H1 (cell line): Measurements from ENCODE around the gene SMPX. TPM values are rescaled to one million over a fixed set of nuclear protein-coding genes. Genes with fewer than 3 reads are reported as not detected.

ENCODE experiments used
- CTCF ChIA-PET: fragments of 300-600 bp; sonication (Branson Sonifier 250); formaldehyde crosslinking; loops from one replicate; lab custom pipeline; 2021; ENCODE audit not compliant: partially characterized antibody; lab: Charles Lee
- POLR2A ChIA-PET: fragments of 300-600 bp; sonication (Branson Sonifier 250); formaldehyde crosslinking; loops from one replicate; lab custom pipeline; 2021; ENCODE audit warnings: inconsistent platforms; ENCODE audit not compliant: partially characterized antibody; lab: Charles Lee
- DNase-seq, 2 experiments: peaks; one replicate each; pipeline versions ENCODE4 v3.0.0 to v3.0.0-alpha.2; 2010 to 2022; ENCODE audit warnings: low spot score in 2 of 2, low read depth in 1 of 2, mixed read lengths in 1 of 2
- FAIRE-seq: peaks from 2 replicates; lab custom pipeline; 2011; peaks lifted over from hg19 to GRCh38; lab: Jason Lieb, UNC
- H2AFZ ChIP-seq: 2 replicates; pipeline ENCODE4 v1.8.1; 2012; ENCODE audit warnings: low read length, inconsistent platforms
- H2AK5ac ChIP-seq: 2 replicates; pipeline ENCODE4 v1.6.1; 2013; ENCODE audit warnings: low read depth, low read length
- H2BK120ac ChIP-seq: replicated peaks from 2 replicates; pipeline ENCODE3; 2013; ENCODE audit warnings: low read depth, low read length, inconsistent platforms
- H2BK12ac ChIP-seq: 2 replicates; pipeline ENCODE4 v1.6.1; 2013; ENCODE audit warnings: low read depth, low read length
- H2BK15ac ChIP-seq: 2 replicates; pipeline ENCODE4 v1.6.1; 2013; ENCODE audit warnings: low read length
- H2BK20ac ChIP-seq: 2 replicates; pipeline ENCODE4 v1.6.1; 2013; ENCODE audit warnings: low read length
- H2BK5ac ChIP-seq: 2 replicates; pipeline ENCODE4 v1.6.1; 2013; ENCODE audit warnings: low read depth, low read length
- H3K14ac ChIP-seq: 2 replicates; pipeline ENCODE4 v1.6.1; 2013; ENCODE audit warnings: inconsistent platforms; ENCODE audit not compliant: insufficient read length
- H3K18ac ChIP-seq: 2 replicates; pipeline ENCODE4 v1.6.1; 2013; ENCODE audit warnings: low read length; ENCODE audit errors: extremely low read depth
- H3K23ac ChIP-seq: 2 replicates; pipeline ENCODE4 v1.6.1; 2013; ENCODE audit warnings: inconsistent platforms; ENCODE audit not compliant: insufficient read length
- H3K23me2 ChIP-seq: 2 replicates; pipeline ENCODE4 v1.6.1; 2013; ENCODE audit warnings: low read depth, low read length
- H3K27ac ChIP-seq: 2 replicates; pipeline ENCODE4 v1.6.1; 2011; ENCODE audit warnings: low read depth, low read length, inconsistent platforms
- H3K27me3 ChIP-seq, 4 experiments: replicated peaks in 1 of 4; 1 replicate in 1 of 4; 2 replicates in 3 of 4; pipeline versions ENCODE4 v1.6.1 to v1.8.1; 2011 to 2013; ENCODE audit warnings: low read length in 3 of 4, mild to moderate bottlenecking in 3 of 4, inconsistent platforms in 2 of 4, mixed read lengths in 2 of 4, moderate library complexity in 1 of 4; ENCODE audit not compliant: control insufficient read depth in 3 of 4, insufficient read depth in 3 of 4; ENCODE audit errors: extremely low read depth in 1 of 4
- H3K36me3 ChIP-seq, 4 experiments: 2 replicates each; pipeline versions ENCODE4 v1.6.1 to v1.8.1; 2011 to 2013; ENCODE audit warnings: mild to moderate bottlenecking in 4 of 4, low read length in 3 of 4, moderate library complexity in 2 of 4, control low read depth in 1 of 4, inconsistent platforms in 1 of 4; ENCODE audit not compliant: insufficient read depth in 4 of 4, control insufficient read depth in 2 of 4
- H3K4ac ChIP-seq: replicated peaks from 2 replicates; pipeline ENCODE3; 2013; ENCODE audit warnings: low read length, low read depth, mixed read lengths, inconsistent platforms; ENCODE audit not compliant: insufficient read length
- H3K4me1 ChIP-seq, 4 experiments: replicated peaks in 1 of 4; 1 replicate in 1 of 4; 2 replicates in 3 of 4; pipeline versions ENCODE4 v1.6.1 to v1.8.1; 2011 to 2013; ENCODE audit warnings: low read length in 3 of 4, inconsistent platforms in 2 of 4, mixed read lengths in 1 of 4; ENCODE audit not compliant: insufficient read depth in 4 of 4, control insufficient read depth in 3 of 4
- H3K4me2 ChIP-seq, 2 experiments: 2 replicates each; pipeline versions ENCODE4 v1.6.1 to v1.8.1; 2011 to 2013; ENCODE audit warnings: low read depth in 2 of 2, low read length in 2 of 2, control low read depth in 1 of 2, inconsistent platforms in 1 of 2, mild to moderate bottlenecking in 1 of 2; ENCODE audit not compliant: insufficient read depth in 1 of 2
- H3K4me3 ChIP-seq, 4 experiments: fragments of 200-600, 300-600 bp in 1 of 4; sonication (generic), shearing (Covaris generic), sonication (Bioruptor Twin) in 1 of 4; 2 replicates each; pipeline versions ENCODE4 v1.5.1 to v1.8.1; 2011 to 2016; ENCODE audit warnings: low read length in 4 of 4, low read depth in 3 of 4, control low read depth in 2 of 4, inconsistent platforms in 2 of 4, mild to moderate bottlenecking in 2 of 4, mixed read lengths in 1 of 4, moderate library complexity in 1 of 4; ENCODE audit not compliant: insufficient read depth in 2 of 4; ENCODE audit errors: extremely low read depth in 1 of 4
- H3K56ac ChIP-seq: replicated peaks from 2 replicates; pipeline ENCODE3; 2013; ENCODE audit warnings: low read depth, mild to moderate bottlenecking, mixed read lengths, low read length, inconsistent platforms; ENCODE audit not compliant: insufficient read length
- H3K79me1 ChIP-seq: 2 replicates; pipeline ENCODE4 v1.6.1; 2013; ENCODE audit warnings: low read depth, low read length, control low read depth
- H3K79me2 ChIP-seq, 2 experiments: 2 replicates each; pipeline versions ENCODE4 v1.6.1 to v1.8.1; 2012 to 2013; ENCODE audit warnings: low read length in 2 of 2, mild to moderate bottlenecking in 2 of 2, inconsistent platforms in 1 of 2; ENCODE audit not compliant: insufficient read depth in 2 of 2, control insufficient read depth in 1 of 2
- H3K9ac ChIP-seq, 4 experiments: replicated peaks in 1 of 4; 1 replicate in 1 of 4; 2 replicates in 3 of 4; pipeline versions ENCODE4 v1.6.1 to v1.8.1; 2011 to 2013; ENCODE audit warnings: low read depth in 3 of 4, low read length in 3 of 4, control low read depth in 2 of 4, mild to moderate bottlenecking in 2 of 4, moderate library complexity in 2 of 4, inconsistent platforms in 1 of 4; ENCODE audit errors: extremely low read depth in 1 of 4
- H3K9me3 ChIP-seq, 2 experiments: 2 replicates each; pipeline versions ENCODE4 v1.6.1 to v1.8.1; 2012 to 2013; ENCODE audit warnings: mild to moderate bottlenecking in 2 of 2, moderate library complexity in 2 of 2, control low read depth in 1 of 2, inconsistent platforms in 1 of 2, low read depth in 1 of 2, low read length in 1 of 2, mixed read lengths in 1 of 2; ENCODE audit not compliant: insufficient read depth in 2 of 2
- H4K20me1 ChIP-seq, 2 experiments: replicated peaks in 1 of 2; 2 replicates each; pipeline versions ENCODE3 to v1.8.1; 2011 to 2013; ENCODE audit warnings: inconsistent platforms in 2 of 2, low read length in 2 of 2, mild to moderate bottlenecking in 1 of 2; ENCODE audit not compliant: insufficient read depth in 2 of 2, control insufficient read depth in 1 of 2
- H4K5ac ChIP-seq: 2 replicates; pipeline ENCODE4 v1.6.1; 2013; ENCODE audit warnings: low read length, low read depth, mixed read lengths, inconsistent platforms; ENCODE audit not compliant: insufficient read length
- H4K8ac ChIP-seq: 2 replicates; pipeline ENCODE4 v1.8.0; 2013; ENCODE audit warnings: mild to moderate bottlenecking, moderate library complexity, low read length, inconsistent platforms; ENCODE audit not compliant: insufficient read depth; ENCODE audit errors: extremely low read depth
- H4K91ac ChIP-seq: replicated peaks from 2 replicates; pipeline ENCODE3; 2013; ENCODE audit warnings: low read length, mixed read lengths, inconsistent platforms; ENCODE audit not compliant: insufficient read length
- CBX8 ChIP-seq: fragments of 300-800, 300-1000 bp; sonication (generic); IDR thresholded peaks from 2 replicates; pipeline ENCODE4 v1.7.1; 2016; ENCODE audit warnings: low read depth, low read length, borderline replicate concordance
- CTBP2 ChIP-seq: IDR thresholded peaks from 2 replicates; pipeline ENCODE4 v1.7.0; 2011; ENCODE audit warnings: borderline replicate concordance, mild to moderate bottlenecking, moderate library complexity, mixed read lengths, low read length; ENCODE audit not compliant: insufficient read depth, insufficient read length
- EP300 ChIP-seq, 2 experiments: IDR thresholded peaks; 1 replicate in 1 of 2; 2 replicates in 1 of 2; pipeline ENCODE4 v1.6.1; 2011 to 2012; ENCODE audit warnings: low read depth in 2 of 2, low read length in 2 of 2, mild to moderate bottlenecking in 2 of 2, borderline replicate concordance in 1 of 2, inconsistent platforms in 1 of 2, moderate library complexity in 1 of 2
- GABPA ChIP-seq: IDR thresholded peaks from 2 replicates; pipeline ENCODE4 v1.6.1; 2011; ENCODE audit warnings: mild to moderate bottlenecking, low read length, moderate library complexity, borderline replicate concordance; ENCODE audit not compliant: insufficient read depth
- GTF2F1 ChIP-seq: IDR thresholded peaks from 2 replicates; pipeline ENCODE4 v1.6.1; 2012; ENCODE audit warnings: low read depth, low read length, improper control_type of control experiment, borderline replicate concordance
- JUND ChIP-seq: IDR thresholded peaks from 2 replicates; pipeline ENCODE4 v1.6.1; 2011; ENCODE audit warnings: mild to moderate bottlenecking, improper control_type of control experiment, low read length
- KDM1A ChIP-seq: fragments of 200-600, 300-600 bp; sonication (generic); IDR thresholded peaks from 2 replicates; pipeline ENCODE4 v1.7.1; 2016; ENCODE audit warnings: mild to moderate bottlenecking, low read length, borderline replicate concordance
- NANOG ChIP-seq: IDR thresholded peaks from 2 replicates; pipeline ENCODE4 v1.6.1; 2011; ENCODE audit warnings: low read length, low read depth, mild to moderate bottlenecking, inconsistent platforms; ENCODE audit not compliant: insufficient read depth, poor library complexity, severe bottlenecking
- SP2 ChIP-seq: IDR thresholded peaks from 2 replicates; pipeline ENCODE4 v1.6.1; 2012; ENCODE audit warnings: mild to moderate bottlenecking, low read length, inconsistent platforms
- TAF1 ChIP-seq: IDR thresholded peaks from 2 replicates; pipeline ENCODE4 v1.6.1; 2011; ENCODE audit warnings: mild to moderate bottlenecking, low read depth, low read length
- TAF7 ChIP-seq: optimal IDR thresholded peaks from 2 replicates; pipeline ENCODE3; 2011; ENCODE audit warnings: low read depth, mild to moderate bottlenecking, inconsistent platforms, low read length, moderate library complexity, borderline replicate concordance
- YY1 ChIP-seq: IDR thresholded peaks from 2 replicates; pipeline ENCODE4 v1.6.1; 2011; ENCODE audit warnings: low read depth, mild to moderate bottlenecking, low read length
- ZNF274 ChIP-seq: IDR thresholded peaks from 2 replicates; pipeline ENCODE4 v1.7.0; 2012; ENCODE audit warnings: low read length, borderline replicate concordance; ENCODE audit errors: extremely low read depth
- WGBS, 2 experiments: shearing (Covaris generic) in 1 of 2; methylation state at CpG; one replicate each; pipeline versions ENCODE4 v1.1.6 to v1.1.7; 2013 to 2015; ENCODE audit warnings: low lambda C conversion rate in 2 of 2, mixed read lengths in 2 of 2, inconsistent platforms in 1 of 2, low coverage in 1 of 2, missing lambda C conversion rate in 1 of 2; ENCODE audit not compliant: insufficient replicate concordance in 2 of 2, insufficient coverage in 1 of 2, insufficient read length in 1 of 2; ENCODE audit errors: extremely low coverage in 1 of 2, missing lambda C conversion rate in 1 of 2; 5-methylcytosine and 5-hydroxymethylcytosine counted together
- polyA plus RNA-seq, 7 experiments: library from polyadenylated mRNA; depleted of rRNA in 3 of 7; stranded (reverse) in 5 of 7; unstranded in 2 of 7; fragments of >200 nt in 5 of 7; fragments of 200-250 nt in 2 of 7; gene quantifications; 1 replicate in 5 of 7; 2 replicates in 1 of 7; 4 replicates in 1 of 7; pipeline versions ENCODE4 v1.2.1 to v1.2.3, GENCODE V29; 2011 to 2013; ENCODE audit warnings: missing spikeins in 2 of 7, mixed read lengths in 2 of 7
- total RNA-seq: library from RNA; stranded (reverse); fragmentation: NEBNext Ultra II Directional; extraction: Animal tissue kit (Norgen Biotek cat#: 25700); gene quantifications from 2 replicates; pipeline ENCODE4 v1.2.1, GENCODE V29; 2021

The SMPX gene
- total and polyA plus RNA-seq, 2 of the 8 experiments (the other 6 are each of a cell fraction or from before 2014, with no cell fraction given) = not detected

DNA sequence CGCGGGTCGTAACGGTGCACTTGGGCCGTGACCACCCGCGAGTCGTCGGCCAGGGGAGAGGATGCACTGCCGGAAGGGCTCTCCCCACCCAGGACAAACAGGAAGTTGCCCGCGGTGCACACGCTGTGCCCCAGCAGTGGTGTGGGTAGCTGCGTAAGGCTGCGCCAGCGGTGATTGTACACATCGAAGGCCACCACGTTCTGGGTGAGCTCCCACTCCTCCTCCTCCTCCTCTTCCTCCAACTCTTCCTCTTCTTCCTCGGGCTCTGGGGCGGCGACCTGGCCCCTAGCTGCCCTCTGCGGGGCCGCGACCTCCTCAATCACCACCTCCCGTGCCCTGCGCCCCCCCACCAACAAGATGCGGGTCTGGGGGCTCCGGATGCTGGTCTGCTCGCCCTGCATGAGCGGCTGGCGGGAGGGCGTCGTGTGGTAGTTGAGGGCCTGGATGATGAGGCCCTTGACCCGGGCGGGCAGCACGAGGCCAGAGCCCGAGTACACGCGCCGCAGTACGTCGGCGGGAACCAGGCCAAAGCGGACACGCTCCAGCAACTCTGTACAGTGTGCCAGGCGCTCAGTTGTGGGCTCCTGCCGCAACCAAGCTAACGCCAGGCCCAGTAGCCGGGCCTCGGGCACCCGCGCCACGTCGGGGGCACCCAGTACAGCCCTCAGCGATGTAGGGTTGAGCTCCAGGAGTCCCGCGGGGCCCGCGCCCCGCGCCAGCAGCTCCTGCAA, 101.2 kb downstream of the SMPX start:
- H4K20me1 ChIP-seq = no peaks in the 10 kb centered on the region
- no peak overlapping the region for H3K18ac ChIP-seq
- H3K36me3 ChIP-seq = no peaks in the 10 kb centered on the region; a peak in 2 of 8 replicates
- H3K9me3 ChIP-seq = no peaks in the 10 kb centered on the region; a peak in 1 of 4 replicates
- H3K14ac ChIP-seq = no peak overlapping the region
- no peak overlapping the region for H3K4me3 ChIP-seq
- H3K79me2 ChIP-seq = no peaks in the 10 kb centered on the region
- no peak for FAIRE-seq
- no peak overlapping the region for H4K8ac ChIP-seq
- H2BK120ac ChIP-seq = no peak overlapping the region
- POLR2A ChIA-PET = no interaction called here
- H4K91ac ChIP-seq = no peak overlapping the region
- CTCF ChIA-PET = interaction anchor here (1.0 kb wide), 1 partner anchor 1129 kb away, joined by 3 read pairs; no protein-coding TSS in a partner anchor
- no peak overlapping the region for H2BK12ac ChIP-seq
- H3K4me1 ChIP-seq = no peaks in the 10 kb centered on the region
- H4K5ac ChIP-seq = no peak overlapping the region
- H3K23me2 ChIP-seq = no peaks in the 10 kb centered on the region
- H2BK20ac ChIP-seq = no peak overlapping the region
- no peak overlapping the region for H3K27ac ChIP-seq
- H3K9ac ChIP-seq = no peak overlapping the region
- no peak overlapping the region for H2BK15ac ChIP-seq
- 96% methylated on average over 22 of the region's 61 CpGs; no CpG with 5 or more reads in 1 of the 2 experiments for WGBS, 2 experiments
- no peak overlapping the region for H2BK5ac ChIP-seq
- H3K4ac ChIP-seq = no peak overlapping the region
- no peak overlapping the region for H3K4me2 ChIP-seq
- no peak overlapping the region for H3K23ac ChIP-seq
- no peaks in the 10 kb centered on the region for H3K79me1 ChIP-seq
- no peak for DNase-seq
- no peak overlapping the region for H3K56ac ChIP-seq
- no peak overlapping the region for H2AK5ac ChIP-seq
- H2AFZ ChIP-seq = no peak overlapping the region
- no peaks in the 10 kb centered on the region for H3K27me3 ChIP-seq
- no peak for TF ChIP-seq GABPA
- TF ChIP-seq CBX8 = no peak
- no peak for TF ChIP-seq ZNF274
- no peak for TF ChIP-seq SP2
- no peak for TF ChIP-seq TAF1
- no peak for TF ChIP-seq JUND
- no peak for TF ChIP-seq CTBP2
- no peak for TF ChIP-seq NANOG
- no peak for TF ChIP-seq KDM1A
- no peak for TF ChIP-seq TAF7
- no peak for TF ChIP-seq EP300 (IDR thresholded peaks at IDR 0.05; ENCODE audit: borderline replicate concordance in 1 of 2, low read depth in 2 of 2, low read length in 2 of 2)
- no peak for TF ChIP-seq YY1
- no peak for TF ChIP-seq GTF2F1
